Fibroblast of lung (primary cell): ENCODE data around the gene PKNOX2. TPM values are rescaled to one million over a fixed set of nuclear protein-coding genes. Genes with fewer than 3 reads are reported as not detected.

ENCODE experiments used
- DNase-seq, 2 donors: peaks; one replicate each; pipeline versions ENCODE4 v3.0.0 to v3.0.0-alpha.2; 2010; ENCODE audit warnings: low read depth in 2 of 2
- H2AFZ ChIP-seq: 2 replicates; pipeline ENCODE4 v1.5.1; 2012; ENCODE audit warnings: low read length, control low read depth, inconsistent platforms
- H3K27ac ChIP-seq: 2 replicates; pipeline ENCODE4 v1.5.1; 2011; ENCODE audit warnings: low read length, control low read depth; ENCODE audit not compliant: insufficient read depth
- H3K27me3 ChIP-seq: 2 replicates; pipeline ENCODE4 v1.5.1; 2011; ENCODE audit warnings: mild to moderate bottlenecking, low read length; ENCODE audit not compliant: control insufficient read depth, insufficient read depth
- H3K36me3 ChIP-seq: 2 replicates; pipeline ENCODE4 v1.5.1; 2011; ENCODE audit warnings: low read length; ENCODE audit not compliant: control insufficient read depth, insufficient read depth
- H3K4me1 ChIP-seq: 2 replicates; pipeline ENCODE4 v1.5.1; 2011; ENCODE audit warnings: low read length; ENCODE audit not compliant: control insufficient read depth, insufficient read depth; ENCODE audit errors: extremely low read depth
- H3K4me2 ChIP-seq: 2 replicates; pipeline ENCODE4 v1.5.1; 2011; ENCODE audit warnings: low read length, control low read depth; ENCODE audit not compliant: insufficient read depth; ENCODE audit errors: extremely low read depth
- H3K4me3 ChIP-seq, 4 experiments: fragments of 200-600 bp in 1 of 4; sonication (generic) in 1 of 4; replicated peaks in 1 of 4; 2 replicates each; pipeline ENCODE4 v1.5.1; 2011 to 2016; ENCODE audit warnings: low read length in 4 of 4, low read depth in 3 of 4, mild to moderate bottlenecking in 3 of 4, control low read depth in 2 of 4, inconsistent platforms in 1 of 4, mixed read lengths in 1 of 4; ENCODE audit not compliant: insufficient read depth in 1 of 4; ENCODE audit errors: control extremely low read depth in 1 of 4
- H3K79me2 ChIP-seq: 2 replicates; pipeline ENCODE4 v1.5.1; 2012; ENCODE audit warnings: mild to moderate bottlenecking, low read length, inconsistent platforms; ENCODE audit not compliant: control insufficient read depth, insufficient read depth
- H3K9ac ChIP-seq: 2 replicates; pipeline ENCODE4 v1.5.1; 2011; ENCODE audit warnings: mild to moderate bottlenecking, low read length, control low read depth; ENCODE audit not compliant: insufficient read depth
- H3K9me3 ChIP-seq: 2 replicates; pipeline ENCODE4 v1.5.1; 2012; ENCODE audit warnings: low read depth, low read length; ENCODE audit not compliant: control insufficient read depth, insufficient read depth
- H4K20me1 ChIP-seq: 2 replicates; pipeline ENCODE4 v1.5.1; 2011; ENCODE audit warnings: low read length; ENCODE audit not compliant: control insufficient read depth, insufficient read depth; ENCODE audit errors: extremely low read depth
- EZH2 ChIP-seq: IDR thresholded peaks from 2 replicates; pipeline ENCODE4 v1.5.1; 2012; ENCODE audit warnings: low read length, control low read depth, mild to moderate bottlenecking; ENCODE audit errors: missing control alignments
- polyA plus RNA-seq, 2 donors: library from polyadenylated mRNA; depleted of rRNA in 1 of 2; stranded (reverse) in 1 of 2; unstranded in 1 of 2; fragments of >200 nt; gene quantifications; 2 replicates each; pipeline ENCODE4 v1.2.1, GENCODE V29; 2011 to 2012; ENCODE audit warnings: missing spikeins in 1 of 2
- total RNA-seq: library from RNA; depleted of rRNA; stranded (reverse); fragments of >200 nt; gene quantifications from 2 replicates; pipeline ENCODE4 v1.2.1, GENCODE V29; 2014
- TF ChIP-seq, protein P1 (sequence below), 2 donors: IDR thresholded peaks in 1 of 2; conservative IDR thresholded peaks in 1 of 2; 1 replicate in 1 of 2; 2 replicates in 1 of 2; pipeline ENCODE4 v1.5.1; 2011 to 2012; ENCODE audit warnings: low read length in 2 of 2, control low read depth in 1 of 2, inconsistent platforms in 1 of 2, low read depth in 1 of 2, mild to moderate bottlenecking in 1 of 2

The PKNOX2 gene
- total and polyA plus RNA-seq, 2 donors (not counting 1 experiment from before 2014, with no cell fraction given), result 0.33 to 2.2 TPM

DNA sequence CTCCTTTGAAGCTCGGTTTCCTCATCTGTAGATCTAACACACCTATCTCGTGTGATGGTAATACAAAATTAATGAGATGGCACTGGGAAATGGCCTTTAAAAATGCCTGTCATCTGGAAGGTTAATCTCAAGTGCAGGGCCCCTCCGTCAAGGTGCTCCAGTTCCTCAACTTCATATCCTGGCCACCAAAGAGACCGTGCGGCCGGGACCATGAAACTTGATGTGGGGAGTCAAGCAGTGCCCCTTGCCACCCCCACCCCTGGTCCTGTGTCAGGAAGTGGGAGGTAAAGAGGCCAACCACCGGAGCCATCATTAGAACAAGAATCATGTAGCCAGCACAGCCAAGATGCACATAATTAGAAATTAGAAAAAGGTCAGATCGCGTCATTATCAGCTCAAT lies 223.3 kb downstream of the PKNOX2 start:
- Histone ChIP-seq H4K20me1 (no peaks in the 10 kb centered on the region), H2AFZ (no peak overlapping the region), H3K27me3 (no peaks in the 10 kb centered on the region), H3K9me3 (no peaks in the 10 kb centered on the region), H3K36me3 (no peaks in the 10 kb centered on the region), H3K27ac (no peak overlapping the region), H3K4me1 (peaks cover 7% of the 10 kb centered on the region), H3K79me2 (no peaks in the 10 kb centered on the region), H3K4me2 (no peak overlapping the region), H3K4me3 (no peak overlapping the region), H3K9ac (no peak overlapping the region)
- no peak for DNase-seq
- TF ChIP-seq EZH2, result no peak
- TF ChIP-seq, protein P1, sequence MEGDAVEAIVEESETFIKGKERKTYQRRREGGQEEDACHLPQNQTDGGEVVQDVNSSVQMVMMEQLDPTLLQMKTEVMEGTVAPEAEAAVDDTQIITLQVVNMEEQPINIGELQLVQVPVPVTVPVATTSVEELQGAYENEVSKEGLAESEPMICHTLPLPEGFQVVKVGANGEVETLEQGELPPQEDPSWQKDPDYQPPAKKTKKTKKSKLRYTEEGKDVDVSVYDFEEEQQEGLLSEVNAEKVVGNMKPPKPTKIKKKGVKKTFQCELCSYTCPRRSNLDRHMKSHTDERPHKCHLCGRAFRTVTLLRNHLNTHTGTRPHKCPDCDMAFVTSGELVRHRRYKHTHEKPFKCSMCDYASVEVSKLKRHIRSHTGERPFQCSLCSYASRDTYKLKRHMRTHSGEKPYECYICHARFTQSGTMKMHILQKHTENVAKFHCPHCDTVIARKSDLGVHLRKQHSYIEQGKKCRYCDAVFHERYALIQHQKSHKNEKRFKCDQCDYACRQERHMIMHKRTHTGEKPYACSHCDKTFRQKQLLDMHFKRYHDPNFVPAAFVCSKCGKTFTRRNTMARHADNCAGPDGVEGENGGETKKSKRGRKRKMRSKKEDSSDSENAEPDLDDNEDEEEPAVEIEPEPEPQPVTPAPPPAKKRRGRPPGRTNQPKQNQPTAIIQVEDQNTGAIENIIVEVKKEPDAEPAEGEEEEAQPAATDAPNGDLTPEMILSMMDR (conservative IDR thresholded peaks at IDR 0.05 in 1 of 2, IDR thresholded peaks at IDR 0.05 in 1 of 2; ENCODE audit: low read depth in 1 of 2, low read length in 2 of 2), result no peak

DNA sequence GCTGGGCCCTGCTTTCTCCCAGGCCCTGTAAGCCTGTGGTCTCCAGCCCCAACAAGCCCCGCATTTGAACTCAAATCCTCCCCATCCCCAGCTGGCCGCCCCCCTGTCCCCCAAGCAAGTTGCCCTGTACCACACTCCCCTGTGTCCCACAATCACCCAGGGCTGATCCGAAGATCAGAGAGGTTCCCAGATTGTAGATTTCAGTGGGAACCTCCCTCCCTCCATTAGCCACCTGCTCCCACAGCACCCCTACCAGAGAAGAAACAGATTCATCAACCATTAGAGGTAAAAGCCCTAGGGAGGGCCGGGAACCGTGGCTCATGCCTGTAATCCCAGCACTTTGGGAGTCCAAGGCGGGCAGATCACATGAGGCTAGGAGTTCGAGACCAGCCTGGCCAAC lies 224.1 kb downstream of the PKNOX2 start:
- no peaks in the 10 kb centered on the region for H4K20me1 ChIP-seq
- no peaks in the 10 kb centered on the region for H3K79me2 ChIP-seq
- no peak overlapping the region for H3K4me3 ChIP-seq
- TF ChIP-seq, protein P1 (conservative IDR thresholded peaks at IDR 0.05 in 1 of 2, IDR thresholded peaks at IDR 0.05 in 1 of 2; ENCODE audit: low read depth in 1 of 2, low read length in 2 of 2), result no peak
- TF ChIP-seq EZH2, result no peak
- H2AFZ ChIP-seq, result no peak overlapping the region
- no peak overlapping the region for H3K27ac ChIP-seq
- H3K4me1 ChIP-seq, result peaks cover 7% of the 10 kb centered on the region
- no peak overlapping the region for H3K9ac ChIP-seq
- DNase-seq, result no peak
- H3K4me2 ChIP-seq, result no peak overlapping the region
- H3K36me3 ChIP-seq, result no peaks in the 10 kb centered on the region
- H3K27me3 ChIP-seq, result no peaks in the 10 kb centered on the region
- H3K9me3 ChIP-seq, result no peaks in the 10 kb centered on the region

DNA sequence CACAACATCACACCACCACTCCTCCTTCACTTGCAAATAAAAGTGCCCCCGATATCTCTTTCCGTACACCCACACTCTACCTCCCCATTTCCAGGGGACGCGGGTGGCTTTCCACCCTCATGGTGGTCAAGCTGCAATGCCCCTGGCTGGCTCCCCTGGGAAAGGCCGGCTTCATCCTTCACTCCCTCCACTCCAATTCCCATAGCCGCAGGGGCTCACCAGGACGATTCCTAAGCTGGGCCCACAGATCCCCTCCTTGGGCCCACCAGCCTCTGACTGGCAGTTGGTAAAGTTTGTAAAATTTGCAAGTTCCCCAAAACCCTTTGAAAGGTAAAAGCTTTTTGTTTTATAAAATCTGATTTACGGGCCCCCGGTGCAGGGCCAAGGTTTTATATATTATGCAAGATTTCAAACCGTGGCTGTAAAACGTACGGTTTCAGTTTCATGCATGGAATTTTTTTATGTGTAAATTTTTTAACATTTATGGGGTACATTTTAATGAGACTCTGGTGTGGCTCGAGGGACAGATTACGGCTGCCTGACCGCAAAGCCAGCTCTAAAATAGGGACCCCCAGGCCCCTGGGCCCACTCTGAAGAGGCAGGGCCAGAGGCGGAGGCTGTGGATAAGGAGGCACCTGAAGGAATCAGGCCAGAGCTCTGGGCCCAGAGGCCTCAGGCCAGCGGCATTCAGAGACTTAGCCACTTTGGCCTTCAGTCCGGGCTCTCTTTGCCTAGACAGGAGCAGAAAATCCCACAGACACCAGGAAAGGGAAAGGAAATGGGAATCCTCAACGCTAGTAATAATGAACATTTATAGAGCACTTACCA lies 225.0 kb downstream of the PKNOX2 start:
- Histone ChIP-seq H3K27me3 (no peaks in the 10 kb centered on the region), H3K4me1 (peaks cover 7% of the 10 kb centered on the region), H3K79me2 (no peaks in the 10 kb centered on the region), H3K9me3 (no peaks in the 10 kb centered on the region), H4K20me1 (no peaks in the 10 kb centered on the region), H3K9ac (no peak overlapping the region), H2AFZ (no peak overlapping the region), H3K4me2 (no peak overlapping the region), H3K4me3 (no peak overlapping the region), H3K27ac (no peak overlapping the region), H3K36me3 (no peaks in the 10 kb centered on the region)
- TF ChIP-seq, protein P1 (conservative IDR thresholded peaks at IDR 0.05 in 1 of 2, IDR thresholded peaks at IDR 0.05 in 1 of 2; ENCODE audit: low read depth in 1 of 2, low read length in 2 of 2), result no peak
- TF ChIP-seq EZH2, result no peak
- DNase-seq, result no peak
